Neuronal stem cell (in vitro differentiated cells): Measurements from ENCODE around the gene SMOC2.

ENCODE experiments used
- DNase-seq: peaks from one replicate; pipeline ENCODE4 v3.0.0-alpha.2; 2013; ENCODE audit warnings: low spot score
- H2AFZ ChIP-seq: one replicate; pipeline ENCODE4 v1.6.1; 2013; ENCODE audit warnings: mild to moderate bottlenecking, low read length, inconsistent platforms
- H2AK5ac ChIP-seq: 2 replicates; pipeline ENCODE4 v1.6.1; 2013; ENCODE audit warnings: low read depth, mild to moderate bottlenecking, inconsistent platforms, low read length, moderate library complexity, mixed read lengths
- H2BK120ac ChIP-seq: 2 replicates; pipeline ENCODE4 v1.6.1; 2013; ENCODE audit warnings: low read depth, mild to moderate bottlenecking, inconsistent platforms, low read length, moderate library complexity, mixed read lengths
- H2BK12ac ChIP-seq: one replicate; pipeline ENCODE4 v1.6.1; 2013; ENCODE audit warnings: low read length, inconsistent platforms
- H2BK15ac ChIP-seq: 2 replicates; pipeline ENCODE4 v1.6.1; 2013; ENCODE audit warnings: mild to moderate bottlenecking, low read length, inconsistent platforms, mixed read lengths
- H2BK5ac ChIP-seq: one replicate; pipeline ENCODE4 v1.6.1; 2013; ENCODE audit warnings: inconsistent platforms, mild to moderate bottlenecking, low read length, moderate library complexity
- H3K14ac ChIP-seq: one replicate; pipeline ENCODE4 v1.6.1; 2013; ENCODE audit warnings: low read length, inconsistent platforms
- H3K18ac ChIP-seq: 2 replicates; pipeline ENCODE4 v1.6.1; 2013; ENCODE audit warnings: low read length, inconsistent platforms
- H3K23ac ChIP-seq: 2 replicates; pipeline ENCODE4 v1.6.1; 2013; ENCODE audit warnings: low read depth, mild to moderate bottlenecking, mixed read lengths, low read length, inconsistent platforms; ENCODE audit not compliant: poor library complexity
- H3K27ac ChIP-seq: replicated peaks from 3 replicates; pipeline ENCODE4 v1.5.1; 2013; ENCODE audit warnings: low read length, inconsistent platforms
- H3K27me3 ChIP-seq, 3 experiments: 2 replicates each; pipeline ENCODE4 v1.6.1; 2013; ENCODE audit warnings: low read length in 3 of 3, mild to moderate bottlenecking in 2 of 3, inconsistent platforms in 1 of 3, low read depth in 1 of 3, mixed read lengths in 1 of 3, moderate library complexity in 1 of 3; ENCODE audit not compliant: control insufficient read depth in 3 of 3, insufficient read depth in 3 of 3
- H3K36me3 ChIP-seq, 2 donors: replicated peaks in 1 of 2; 2 replicates each; pipeline ENCODE4 v1.6.1; 2013; ENCODE audit warnings: low read length in 2 of 2; ENCODE audit not compliant: control insufficient read depth in 2 of 2, insufficient read depth in 2 of 2
- H3K4ac ChIP-seq: 2 replicates; pipeline ENCODE4 v1.6.1; 2013; ENCODE audit warnings: inconsistent platforms, mild to moderate bottlenecking, low read length, moderate library complexity
- H3K4me1 ChIP-seq, 2 donors: 1 replicate in 1 of 2; 2 replicates in 1 of 2; pipeline ENCODE4 v1.6.1; 2013; ENCODE audit warnings: low read length in 2 of 2, low read depth in 1 of 2; ENCODE audit not compliant: control insufficient read depth in 2 of 2, insufficient read depth in 1 of 2
- H3K4me2 ChIP-seq: one replicate; pipeline ENCODE4 v1.6.1; 2013; ENCODE audit warnings: mild to moderate bottlenecking, low read length, inconsistent platforms; ENCODE audit not compliant: insufficient read depth, poor library complexity, severe bottlenecking
- H3K4me3 ChIP-seq, 2 donors: 2 replicates each; pipeline ENCODE4 v1.5.1; 2013; ENCODE audit warnings: low read length in 2 of 2, mild to moderate bottlenecking in 2 of 2, inconsistent platforms in 1 of 2, moderate library complexity in 1 of 2
- H3K79me1 ChIP-seq: one replicate; pipeline ENCODE4 v1.6.1; 2013; ENCODE audit warnings: low read depth, mild to moderate bottlenecking, inconsistent platforms, low read length, moderate library complexity
- H3K9ac ChIP-seq: one replicate; pipeline ENCODE4 v1.6.1; 2013; ENCODE audit warnings: mild to moderate bottlenecking, low read depth, low read length, inconsistent platforms; ENCODE audit not compliant: poor library complexity
- H3K9me3 ChIP-seq, 2 donors: replicated peaks in 1 of 2; 2 replicates each; pipeline versions ENCODE3 to v1.6.1; 2013; ENCODE audit warnings: low read length in 2 of 2, mild to moderate bottlenecking in 2 of 2, inconsistent platforms in 1 of 2, low read depth in 1 of 2, mixed read lengths in 1 of 2, moderate library complexity in 1 of 2; ENCODE audit not compliant: control insufficient read depth in 2 of 2, insufficient read depth in 1 of 2
- H4K8ac ChIP-seq: one replicate; pipeline ENCODE4 v1.6.1; 2013; ENCODE audit warnings: low read depth, mild to moderate bottlenecking, inconsistent platforms, low read length, moderate library complexity
- H4K91ac ChIP-seq: one replicate; pipeline ENCODE4 v1.6.1; 2013; ENCODE audit warnings: low read length, low read depth, mild to moderate bottlenecking, inconsistent platforms; ENCODE audit not compliant: poor library complexity
- WGBS, 2 donors: extraction: QIAGEN DNeasy Blood & Tissue Kit; methylation state at CpG; one replicate each; pipeline ENCODE4 v1.1.7; 2013; ENCODE audit warnings: missing lambda C conversion rate in 2 of 2, mixed read lengths in 1 of 2; ENCODE audit not compliant: insufficient read length in 2 of 2, insufficient replicate concordance in 1 of 2; ENCODE audit errors: extremely low coverage in 2 of 2; 5-methylcytosine and 5-hydroxymethylcytosine counted together

SMOC2 gene

GRCh38 chr6:168666170-168666569 lies 225.2 kb downstream of the SMOC2 start:
- Histone ChIP-seq H2BK12ac (no peak overlapping the region), H3K9ac (no peak overlapping the region), H3K9me3 (no peaks in the 10 kb centered on the region), H3K23ac (no peak overlapping the region), H3K36me3 (no peaks in the 10 kb centered on the region), H2BK5ac (no peak overlapping the region), H3K4me2 (no peak overlapping the region), H3K14ac (no peak overlapping the region), H3K4me3 (no peak overlapping the region), H3K4me1 (peaks cover 0 to 7% of the 10 kb centered on the region in 2 donors), H2BK120ac (no peak overlapping the region), H3K27me3 (no peaks in the 10 kb centered on the region), H2BK15ac (no peak overlapping the region), H3K79me1 (no peaks in the 10 kb centered on the region), H3K4ac (no peak overlapping the region), H4K91ac (no peak overlapping the region), H3K18ac (no peak overlapping the region), H3K27ac (no peak overlapping the region), H2AK5ac (no peak overlapping the region), H4K8ac (no peak overlapping the region), H2AFZ (no peak overlapping the region)
- no peak for DNase-seq
- no CpG with 5 or more reads among the region's 3 CpGs for WGBS, 2 donors

GRCh38 chr6:168666699-168667427 lies 225.9 kb downstream of the SMOC2 start:
- H3K23ac ChIP-seq, result no peak overlapping the region
- no peak overlapping the region for H3K4ac ChIP-seq
- no peak overlapping the region for H3K14ac ChIP-seq
- no peaks in the 10 kb centered on the region for H3K27me3 ChIP-seq
- no peak overlapping the region for H4K91ac ChIP-seq
- no peak overlapping the region for H2BK15ac ChIP-seq
- no CpG with 5 or more reads among the region's 18 CpGs for WGBS, 2 donors
- H3K9me3 ChIP-seq, result peaks cover 0 to 1% of the 10 kb centered on the region in 2 donors
- no peaks in the 10 kb centered on the region for H3K36me3 ChIP-seq
- H4K8ac ChIP-seq, result no peak overlapping the region
- H3K4me1 ChIP-seq, result peaks cover 0 to 7% of the 10 kb centered on the region in 2 donors
- H3K79me1 ChIP-seq, result no peaks in the 10 kb centered on the region
- H3K27ac ChIP-seq, result no peak overlapping the region
- H3K9ac ChIP-seq, result no peak overlapping the region
- no peak overlapping the region for H3K18ac ChIP-seq
- H2BK12ac ChIP-seq, result no peak overlapping the region
- H3K4me2 ChIP-seq, result no peak overlapping the region
- H2AK5ac ChIP-seq, result no peak overlapping the region
- no peak overlapping the region for H3K4me3 ChIP-seq
- no peak overlapping the region for H2AFZ ChIP-seq
- no peak overlapping the region for H2BK5ac ChIP-seq
- H2BK120ac ChIP-seq, result no peak overlapping the region
- no peak for DNase-seq

GRCh38 chr6:168667428-168667805 lies 226.4 kb downstream of the SMOC2 start:
- no peak overlapping the region for H3K18ac ChIP-seq
- no peak overlapping the region for H3K9ac ChIP-seq
- H3K4me2 ChIP-seq, result no peak overlapping the region
- H2AFZ ChIP-seq, result no peak overlapping the region
- no peaks in the 10 kb centered on the region for H3K79me1 ChIP-seq
- no peak overlapping the region for H2BK5ac ChIP-seq
- H2BK15ac ChIP-seq, result no peak overlapping the region
- peaks cover 0 to 6% of the 10 kb centered on the region in 2 donors for H3K4me1 ChIP-seq
- no peaks in the 10 kb centered on the region for H3K27me3 ChIP-seq
- no peak overlapping the region for H3K27ac ChIP-seq
- WGBS, 2 donors, result no CpG with 5 or more reads among the region's 7 CpGs
- H2BK120ac ChIP-seq, result no peak overlapping the region
- H3K9me3 ChIP-seq, result peaks cover 0 to 1% of the 10 kb centered on the region in 2 donors
- no peak overlapping the region for H3K4ac ChIP-seq
- H4K8ac ChIP-seq, result no peak overlapping the region
- H2BK12ac ChIP-seq, result no peak overlapping the region
- H3K14ac ChIP-seq, result no peak overlapping the region
- H3K4me3 ChIP-seq, result no peak overlapping the region
- H3K36me3 ChIP-seq, result no peaks in the 10 kb centered on the region
- DNase-seq, result no peak
- H2AK5ac ChIP-seq, result no peak overlapping the region
- no peak overlapping the region for H4K91ac ChIP-seq
- no peak overlapping the region for H3K23ac ChIP-seq

- Histone ChIP-seq H4K91ac (no peak overlapping the region), H3K79me1 (no peaks in the 10 kb centered on the region), H2BK12ac (no peak overlapping the region), H2AK5ac (peak overlapping the region; percentile 15), H3K9me3 (peaks cover 0 to 1% of the 10 kb centered on the region in 2 donors), H3K4me3 (peak overlapping the region in 1 of 2 donors; percentile 18), H3K4me1 (peaks cover 0 to 1% of the 10 kb centered on the region in 2 donors), H3K4ac (no peak overlapping the region), H4K8ac (no peak overlapping the region), H3K27ac (no peak overlapping the region), H3K18ac (peak overlapping the region; percentile 12), H2AFZ (no peak overlapping the region), H3K27me3 (no peaks in the 10 kb centered on the region), H2BK120ac (no peak overlapping the region), H3K36me3 (no peaks in the 10 kb centered on the region), H2BK5ac (no peak overlapping the region), H3K4me2 (no peak overlapping the region), H3K14ac (no peak overlapping the region), H3K9ac (no peak overlapping the region), H2BK15ac (peak overlapping the region; percentile 74), H3K23ac (no peak overlapping the region)
- WGBS, 2 donors, result no CpG with 5 or more reads among the region's 12 CpGs
- no peak for DNase-seq
Measured at GRCh38 chr6:168670401-168670985, 229.5 kb downstream of the SMOC2 start.
